GM12873 (cell line): ENCODE measurements around the gene KRT79.

Source experiments
- CTCF ChIP-seq: IDR thresholded peaks from 2 replicates; pipeline ENCODE4 v1.5.1; 2012; ENCODE audit warnings: low read depth, mild to moderate bottlenecking, moderate library complexity, low read length, control low read depth; ENCODE audit not compliant: insufficient read depth; ENCODE audit errors: missing control alignments

The KRT79 gene

DNA sequence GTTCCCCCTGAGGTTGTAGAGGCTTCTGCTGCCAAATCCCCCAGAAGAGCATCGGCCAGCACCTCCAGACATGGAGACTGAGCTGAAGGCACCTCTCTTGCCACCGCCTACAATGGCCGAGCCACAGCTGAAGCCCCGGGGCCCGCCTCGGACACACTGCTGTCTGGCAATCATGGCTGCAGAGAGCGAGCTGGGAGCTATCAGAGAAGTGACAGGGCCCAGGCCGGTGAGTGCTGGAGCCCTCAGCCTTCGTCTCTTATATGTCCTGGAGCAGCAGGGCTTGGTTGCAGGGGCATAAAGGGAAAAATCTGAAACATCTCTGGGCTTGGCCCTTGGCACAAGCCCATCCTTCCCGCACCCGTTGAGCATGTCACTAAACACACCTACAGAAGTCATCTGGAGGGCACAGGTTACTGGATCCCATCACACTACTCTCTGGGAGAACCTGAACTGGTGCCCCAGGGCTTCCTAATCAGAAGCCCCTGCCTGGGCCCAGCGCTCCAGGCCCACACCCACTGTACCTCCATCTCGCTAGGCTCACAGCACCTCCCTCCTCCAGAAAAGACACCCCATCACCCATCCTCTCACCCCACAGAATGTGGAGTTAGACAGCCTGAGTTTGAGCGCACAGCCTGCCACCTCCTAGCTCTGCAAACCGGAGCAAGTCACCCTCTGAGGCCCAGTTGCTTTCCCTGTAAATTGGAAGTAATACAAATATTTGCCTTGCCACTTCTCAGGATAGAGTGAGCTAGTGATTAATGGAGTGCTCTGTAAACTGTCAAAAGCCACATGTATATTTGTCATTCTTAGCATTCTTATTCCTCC is 20.0 kb downstream of the KRT79 start, which contains the start of gene KRT4:
Gene KRT4 (minus strand): TSS at position 232 of the 825 bp plus-strand sequence. CDS start 58 bp downstream, at position 174.
- no peak for TF ChIP-seq CTCF

GRCh38 chr12:52813203-52813819 is 20.8 kb downstream of the KRT79 start:
- no peak for TF ChIP-seq CTCF

GRCh38 chr12:52812749-52813148 is 21.4 kb downstream of the KRT79 start:
- no peak for TF ChIP-seq CTCF

DNA sequence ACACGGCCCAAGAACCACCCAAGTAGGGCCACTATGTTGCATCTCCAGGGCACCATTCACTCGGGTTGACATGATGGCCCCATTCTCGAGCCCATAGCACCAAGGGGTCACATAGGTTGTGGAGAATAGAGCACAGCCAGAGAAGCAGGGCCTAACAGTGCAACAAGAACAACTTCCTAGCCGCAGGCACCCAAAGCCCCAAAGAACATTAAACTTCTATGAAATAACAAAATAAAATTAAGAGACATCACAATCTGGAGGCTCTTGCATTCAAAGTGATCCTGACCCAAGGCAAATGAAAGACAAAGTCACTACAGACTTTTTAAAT is 22.1 kb downstream of the KRT79 start:
- TF ChIP-seq CTCF, result no peak

DNA sequence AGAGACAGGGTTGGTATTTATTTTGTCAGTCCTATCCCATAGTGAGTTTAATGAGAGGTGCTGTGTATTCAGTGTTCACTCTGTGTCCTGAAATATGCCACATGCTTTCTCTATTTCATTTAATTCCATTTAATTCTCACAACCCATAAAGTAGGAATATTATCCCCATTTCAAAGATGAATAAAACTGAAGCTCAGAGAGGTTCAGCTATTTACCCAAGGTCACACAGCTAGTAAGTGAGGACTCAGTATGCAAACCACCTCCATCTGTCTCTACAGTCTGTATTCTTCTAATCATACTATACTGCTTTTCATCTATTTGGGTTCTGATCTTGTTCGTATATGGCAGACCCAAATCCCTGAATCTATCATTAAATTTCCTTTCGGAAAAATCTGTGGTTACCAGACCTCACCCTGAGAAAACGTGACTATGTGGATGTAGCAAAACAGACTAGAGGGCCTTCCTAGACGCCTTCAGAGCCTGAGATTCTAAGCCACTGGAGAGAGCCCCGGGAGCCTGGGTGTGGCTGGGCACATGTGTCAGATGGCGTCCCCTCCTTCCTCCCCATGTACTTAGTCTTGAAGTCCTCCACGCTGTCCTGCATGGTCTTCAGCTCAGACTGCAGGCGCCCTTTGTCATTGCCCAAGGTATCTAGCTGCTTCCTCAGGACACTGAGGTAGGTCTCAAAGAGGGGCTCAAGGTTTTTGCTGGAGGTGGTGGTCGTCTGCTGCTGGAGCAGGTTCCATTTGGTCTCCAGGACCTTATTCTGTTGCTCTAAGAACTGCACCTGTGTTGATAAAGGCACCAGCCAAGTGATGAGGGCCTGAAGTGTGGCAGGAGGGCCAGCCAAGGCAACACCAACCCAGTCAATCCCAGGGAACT is 22.7 kb downstream of the KRT79 start:
- no peak for TF ChIP-seq CTCF

- no peak for TF ChIP-seq CTCF
Observed at GRCh38 chr12:52810554-52810953, 23.6 kb downstream of the KRT79 start.

DNA sequence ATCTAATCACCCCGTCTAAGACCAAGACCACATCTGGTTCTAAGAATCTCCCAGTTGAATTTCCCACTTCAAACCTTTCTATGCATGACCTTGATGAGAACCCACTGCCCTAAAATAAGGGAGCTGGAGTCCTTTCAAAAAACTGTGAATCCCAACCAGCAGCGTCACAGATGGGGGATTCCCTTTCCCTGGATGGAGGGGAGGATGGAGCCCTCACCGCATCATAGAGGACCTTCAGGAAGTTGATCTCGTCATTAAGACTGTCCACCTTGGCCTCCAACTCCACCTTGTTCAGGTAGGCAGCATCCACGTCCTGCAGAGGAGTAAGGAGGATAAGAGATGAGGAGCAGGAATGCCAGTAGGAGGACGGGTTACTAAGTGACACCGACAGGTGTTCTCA is 24.9 kb downstream of the KRT79 start:
- TF ChIP-seq CTCF, result no peak
